ENCODE results near the gene GRWD1.

GRWD1 gene

GRCh38 chr19:48497728-48498594 is 52.2 kb downstream of the GRWD1 start:
- TF ChIP-seq CTCF (conservative IDR thresholded peaks at IDR 0.05; ENCODE audit: low read length): no peak
- H3K4me3 ChIP-seq (ENCODE audit: low read length): no peak overlapping the region
- no peak for DNase-seq (ENCODE audit: low read depth)

GRCh38 chr19:48498595-48499311 is 53.0 kb downstream of the GRWD1 start:
- no peak for DNase-seq (ENCODE audit: low read depth)
- no peak overlapping the region for H3K4me3 ChIP-seq (ENCODE audit: low read length)
- no peak for TF ChIP-seq CTCF (conservative IDR thresholded peaks at IDR 0.05; ENCODE audit: low read length)

- no peak overlapping the region for H3K4me3 ChIP-seq (ENCODE audit: low read length)
- no peak for DNase-seq (ENCODE audit: low read depth)
- no peak for TF ChIP-seq CTCF (conservative IDR thresholded peaks at IDR 0.05; ENCODE audit: low read length)
These were observed 53.7 kb downstream of the GRWD1 start for GRCh38 chr19:48499316-48500090.

GRCh38 chr19:48500830-48501493 is 55.2 kb downstream of the GRWD1 start:
- no peak overlapping the region for H3K4me3 ChIP-seq (ENCODE audit: low read length)
- DNase-seq (ENCODE audit: low read depth): no peak
- no peak for TF ChIP-seq CTCF (conservative IDR thresholded peaks at IDR 0.05; ENCODE audit: low read length)

GRCh38 chr19:48501494-48502349 is 55.9 kb downstream of the GRWD1 start:
- no peak for TF ChIP-seq CTCF (conservative IDR thresholded peaks at IDR 0.05; ENCODE audit: low read length)
- no peak overlapping the region for H3K4me3 ChIP-seq (ENCODE audit: low read length)
- no peak for DNase-seq (ENCODE audit: low read depth)
